BJ (cell line): ENCODE results near the gene GRAMD2B. TPM values are rescaled to one million over a fixed set of nuclear protein-coding genes. Genes with fewer than 3 reads are reported as not detected.

Experiments
- CTCF ChIA-PET: fragments of 350-600 bp; formaldehyde crosslinking; extraction: SDS; loops from one replicate; lab custom pipeline; 2021; ENCODE audit warnings: antibody characterized with exemption, inconsistent platforms; lab: Yijun Ruan, JAX
- POLR2A ChIA-PET: fragments of 300-600 bp; sonication (Branson Sonifier 250); formaldehyde crosslinking; extraction: SDS; loops from one replicate; lab custom pipeline; 2021; ENCODE audit warnings: antibody characterized with exemption; lab: Charles Lee
- DNase-seq: peaks from one replicate; pipeline ENCODE4 v3.0.0-alpha.2; 2011; ENCODE audit warnings: low read depth
- H3K27me3 ChIP-seq: 2 replicates; pipeline ENCODE4 v1.6.0; 2011; ENCODE audit warnings: low read length; ENCODE audit not compliant: control insufficient read depth, insufficient read depth
- H3K36me3 ChIP-seq: 2 replicates; pipeline ENCODE4 v1.5.1; 2011; ENCODE audit warnings: low read length; ENCODE audit not compliant: control insufficient read depth, insufficient read depth
- H3K4me3 ChIP-seq: 2 replicates; pipeline ENCODE4 v1.5.1; 2011; ENCODE audit warnings: low read depth, mild to moderate bottlenecking, control low read depth, low read length
- CTCF ChIP-seq: IDR thresholded peaks from 2 replicates; pipeline ENCODE4 v1.5.1; 2011; ENCODE audit warnings: low read depth, mild to moderate bottlenecking, control low read depth, inconsistent platforms, low read length, moderate library complexity; ENCODE audit not compliant: insufficient read depth
- polyA plus RNA-seq: library from polyadenylated mRNA; depleted of rRNA; stranded (reverse); fragments of >200 nt; gene quantifications from 2 replicates; pipeline ENCODE4 v1.2.3, GENCODE V29; 2011

The GRAMD2B gene
- polyA plus RNA-seq, 1 experiment: 77.9 TPM

GRCh38 chr5:126454081-126454480 lies 30.9 kb downstream of the GRAMD2B start:
- POLR2A ChIA-PET: no interaction called here
- DNase-seq: no peak
- Histone ChIP-seq H3K36me3 (peaks cover 2% of the 10 kb centered on the region), H3K27me3 (no peaks in the 10 kb centered on the region), H3K4me3 (no peak overlapping the region)
- CTCF ChIA-PET: no interaction called here
- no peak for TF ChIP-seq CTCF

- CTCF ChIA-PET: no interaction called here
- no peak overlapping the region for H3K4me3 ChIP-seq
- no peak for TF ChIP-seq CTCF
- peaks cover 2% of the 10 kb centered on the region for H3K36me3 ChIP-seq
- POLR2A ChIA-PET: no interaction called here
- H3K27me3 ChIP-seq: no peaks in the 10 kb centered on the region
- no peak for DNase-seq
Measured at GRCh38 chr5:126454535-126454934, 31.3 kb downstream of the GRAMD2B start.

GRCh38 chr5:126455264-126455663 lies 32.1 kb downstream of the GRAMD2B start:
- no peak for TF ChIP-seq CTCF
- Histone ChIP-seq H3K4me3 (no peak overlapping the region), H3K27me3 (no peaks in the 10 kb centered on the region), H3K36me3 (peaks cover 2% of the 10 kb centered on the region)
- CTCF ChIA-PET: interaction anchor here (0.7 kb wide), 1 partner anchor 88 kb away, joined by 3 read pairs; no protein-coding TSS in a partner anchor
- POLR2A ChIA-PET: interaction anchor here (0.6 kb wide), 1 partner anchor 13 kb away, joined by 3 read pairs; no protein-coding TSS in a partner anchor
- DNase-seq: no peak

- H3K36me3 ChIP-seq: peaks cover 4% of the 10 kb centered on the region
- CTCF ChIA-PET: interaction anchor here (0.6 to 1.1 kb wide), 4 partner anchors 10 to 339 kb away, joined by 3 to 4 read pairs (median 3); no protein-coding TSS in a partner anchor
- POLR2A ChIA-PET: interaction anchor here (0.6 kb wide), 1 partner anchor 12 kb away, joined by 3 read pairs; no protein-coding TSS in a partner anchor
- no peak for DNase-seq
- H3K4me3 ChIP-seq: no peak overlapping the region
- no peaks in the 10 kb centered on the region for H3K27me3 ChIP-seq
- no peak for TF ChIP-seq CTCF
Measured at GRCh38 chr5:126455728-126456127, 32.5 kb downstream of the GRAMD2B start.

GRCh38 chr5:126456217-126456820 lies 33.1 kb downstream of the GRAMD2B start:
- no peak overlapping the region for H3K4me3 ChIP-seq
- TF ChIP-seq CTCF: no peak
- peaks cover 5% of the 10 kb centered on the region for H3K36me3 ChIP-seq
- ChIA-PET CTCF (interaction anchor here (0.6 to 1.1 kb wide), 3 partner anchors 9 to 339 kb away, joined by 3 to 4 read pairs (median 3); no protein-coding TSS in a partner anchor), POLR2A (no interaction called here)
- no peaks in the 10 kb centered on the region for H3K27me3 ChIP-seq
- DNase-seq: no peak
